ENCODE data around the gene PMAIP1. TPM values are rescaled to one million over a fixed set of nuclear protein-coding genes. Genes with fewer than 3 reads are reported as not detected.

PMAIP1 gene
- total and polyA plus RNA-seq, 9 of the 15 experiments (the other 6 are each of a cell fraction or from before 2014, with no cell fraction given), result 8.0 to 22.9 (median 14.9) TPM

DNA sequence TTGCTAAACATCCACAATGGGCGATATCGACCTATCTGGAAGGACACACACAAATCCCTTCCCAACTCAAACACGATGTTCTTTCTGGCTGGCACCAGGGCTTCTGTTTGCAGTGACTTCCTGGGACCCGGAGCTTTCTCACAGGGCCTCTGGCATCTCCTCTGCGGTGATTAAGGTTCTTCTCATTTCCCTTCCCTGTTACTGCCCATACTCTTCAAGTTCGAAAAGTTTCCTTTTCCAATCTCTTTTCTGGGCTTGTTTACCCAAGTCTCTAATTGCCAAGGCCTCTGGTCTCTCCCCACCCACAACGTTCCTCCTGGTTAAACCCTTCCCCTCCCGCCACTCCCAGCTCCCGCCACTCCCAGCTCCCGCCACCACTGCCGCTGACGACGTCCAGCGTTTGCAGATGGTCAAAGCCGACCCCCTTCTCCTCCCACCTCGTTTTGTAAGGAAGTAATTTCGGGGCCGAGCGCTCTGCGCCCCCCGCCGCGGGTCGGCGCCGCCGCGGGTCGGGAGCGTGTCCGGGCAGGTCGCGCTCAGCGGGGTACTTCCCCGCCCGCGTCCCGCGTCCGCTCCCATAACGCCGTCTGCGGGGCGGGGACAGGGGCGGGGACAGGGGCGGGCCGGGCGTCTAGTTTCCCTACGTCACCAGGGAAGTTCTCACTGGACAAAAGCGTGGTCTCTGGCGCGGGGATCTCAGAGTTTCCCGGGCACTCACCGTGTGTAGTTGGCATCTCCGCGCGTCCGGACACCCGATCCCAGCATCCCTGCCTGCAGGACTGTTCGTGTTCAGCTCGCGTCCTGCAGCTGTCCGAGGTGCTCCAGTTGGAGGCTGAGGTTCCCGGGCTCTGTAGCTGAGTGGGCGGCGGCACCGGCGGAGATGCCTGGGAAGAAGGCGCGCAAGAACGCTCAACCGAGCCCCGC is at the start of gene PMAIP1 (continued):
- TF ChIP-seq, protein P1, sequence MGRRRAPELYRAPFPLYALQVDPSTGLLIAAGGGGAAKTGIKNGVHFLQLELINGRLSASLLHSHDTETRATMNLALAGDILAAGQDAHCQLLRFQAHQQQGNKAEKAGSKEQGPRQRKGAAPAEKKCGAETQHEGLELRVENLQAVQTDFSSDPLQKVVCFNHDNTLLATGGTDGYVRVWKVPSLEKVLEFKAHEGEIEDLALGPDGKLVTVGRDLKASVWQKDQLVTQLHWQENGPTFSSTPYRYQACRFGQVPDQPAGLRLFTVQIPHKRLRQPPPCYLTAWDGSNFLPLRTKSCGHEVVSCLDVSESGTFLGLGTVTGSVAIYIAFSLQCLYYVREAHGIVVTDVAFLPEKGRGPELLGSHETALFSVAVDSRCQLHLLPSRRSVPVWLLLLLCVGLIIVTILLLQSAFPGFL (CRISPR knock-in tag; IDR thresholded peaks at IDR 0.05), result no peak
- TF ChIP-seq ZNF263 (CRISPR knock-in tag; IDR thresholded peaks at IDR 0.05; ENCODE audit: borderline replicate concordance) (no peak; the same call in 1 of the 2 replicates), CTBP1 (IDR thresholded peaks at IDR 0.05; ENCODE audit: borderline replicate concordance) (peak; percentile 23; the same call in 1 of the 2 replicates), ZNF12 (CRISPR knock-in tag; IDR thresholded peaks at IDR 0.05) (no peak), RUNX1 (IDR thresholded peaks at IDR 0.05; ENCODE audit: low read depth) (no peak), HCFC1 (IDR thresholded peaks at IDR 0.05; ENCODE audit: low read depth, low read length) (no peak), PRPF4 (IDR thresholded peaks at IDR 0.05; ENCODE audit: insufficient read depth, low read depth, low read length, poor library complexity, severe bottlenecking) (peak; percentile 42), ZNF232 (CRISPR knock-in tag; IDR thresholded peaks at IDR 0.05) (no peak), MXI1 (IDR thresholded peaks at IDR 0.05; ENCODE audit: low read depth, low read length) (no peak), FOXK1 (CRISPR knock-in tag; IDR thresholded peaks at IDR 0.05; ENCODE audit: borderline replicate concordance) (no peak), MBD2 (IDR thresholded peaks at IDR 0.05; ENCODE audit: borderline replicate concordance, low read depth) (0 out of 2 replicates have a peak, but pooled peaks have one; percentile 63), OTX1 (CRISPR knock-in tag; IDR thresholded peaks at IDR 0.05) (no peak), NKRF (IDR thresholded peaks at IDR 0.05; ENCODE audit: borderline replicate concordance) (0 out of 2 replicates have a peak, but pooled peaks have one; percentile 33), PTTG1 (tag; IDR thresholded peaks at IDR 0.05; ENCODE audit: low read depth) (no peak), LEF1 (IDR thresholded peaks at IDR 0.05) (no peak), HNRNPLL (IDR thresholded peaks at IDR 0.05; ENCODE audit: low read depth, low read length, poor library complexity, severe bottlenecking) (peak; percentile 23), GTF2F1 (IDR thresholded peaks at IDR 0.05; ENCODE audit: low read depth, low read length) (0 out of 2 replicates have a peak, but pooled peaks have one; percentile 67), ZNF589 (CRISPR knock-in tag; IDR thresholded peaks at IDR 0.05; ENCODE audit: low read depth) (no peak)
- TF ChIP-seq, protein P2, sequence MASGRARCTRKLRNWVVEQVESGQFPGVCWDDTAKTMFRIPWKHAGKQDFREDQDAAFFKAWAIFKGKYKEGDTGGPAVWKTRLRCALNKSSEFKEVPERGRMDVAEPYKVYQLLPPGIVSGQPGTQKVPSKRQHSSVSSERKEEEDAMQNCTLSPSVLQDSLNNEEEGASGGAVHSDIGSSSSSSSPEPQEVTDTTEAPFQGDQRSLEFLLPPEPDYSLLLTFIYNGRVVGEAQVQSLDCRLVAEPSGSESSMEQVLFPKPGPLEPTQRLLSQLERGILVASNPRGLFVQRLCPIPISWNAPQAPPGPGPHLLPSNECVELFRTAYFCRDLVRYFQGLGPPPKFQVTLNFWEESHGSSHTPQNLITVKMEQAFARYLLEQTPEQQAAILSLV (tag; IDR thresholded peaks at IDR 0.05), result no peak
- TF ChIP-seq, protein P3, sequence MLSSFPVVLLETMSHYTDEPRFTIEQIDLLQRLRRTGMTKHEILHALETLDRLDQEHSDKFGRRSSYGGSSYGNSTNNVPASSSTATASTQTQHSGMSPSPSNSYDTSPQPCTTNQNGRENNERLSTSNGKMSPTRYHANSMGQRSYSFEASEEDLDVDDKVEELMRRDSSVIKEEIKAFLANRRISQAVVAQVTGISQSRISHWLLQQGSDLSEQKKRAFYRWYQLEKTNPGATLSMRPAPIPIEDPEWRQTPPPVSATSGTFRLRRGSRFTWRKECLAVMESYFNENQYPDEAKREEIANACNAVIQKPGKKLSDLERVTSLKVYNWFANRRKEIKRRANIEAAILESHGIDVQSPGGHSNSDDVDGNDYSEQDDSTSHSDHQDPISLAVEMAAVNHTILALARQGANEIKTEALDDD (IDR thresholded peaks at IDR 0.05), result no peak
